NCI-H1092 treated with DMSO at 0.1 percent for 48 hours (cell line): ENCODE measurements around the gene MOB3B.

Experiments
- DNase-seq: peaks from one replicate; lab custom pipeline; 2025; lab: John Stamatoyannopoulos, UW

MOB3B gene

DNA sequence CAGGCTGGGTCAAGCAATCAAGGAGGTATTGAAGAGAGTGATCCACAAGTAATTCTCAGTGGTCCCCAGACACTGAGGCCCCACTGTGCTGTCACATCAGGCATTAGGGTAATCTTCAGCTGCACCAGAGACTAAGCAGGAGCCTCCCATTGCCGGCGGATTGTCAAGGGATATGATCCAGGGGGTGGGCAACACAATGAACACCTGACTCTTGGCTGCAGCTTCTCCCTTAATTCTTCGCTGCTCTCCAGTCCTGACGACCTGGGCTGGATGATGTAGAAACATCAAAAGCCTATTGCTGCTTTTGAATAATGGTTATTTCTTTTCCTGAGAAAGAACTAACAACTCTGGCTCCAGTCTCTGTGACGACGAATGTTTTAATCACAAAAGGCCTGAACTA lies 83.9 kb downstream of the MOB3B start:
- no peak for DNase-seq

DNA sequence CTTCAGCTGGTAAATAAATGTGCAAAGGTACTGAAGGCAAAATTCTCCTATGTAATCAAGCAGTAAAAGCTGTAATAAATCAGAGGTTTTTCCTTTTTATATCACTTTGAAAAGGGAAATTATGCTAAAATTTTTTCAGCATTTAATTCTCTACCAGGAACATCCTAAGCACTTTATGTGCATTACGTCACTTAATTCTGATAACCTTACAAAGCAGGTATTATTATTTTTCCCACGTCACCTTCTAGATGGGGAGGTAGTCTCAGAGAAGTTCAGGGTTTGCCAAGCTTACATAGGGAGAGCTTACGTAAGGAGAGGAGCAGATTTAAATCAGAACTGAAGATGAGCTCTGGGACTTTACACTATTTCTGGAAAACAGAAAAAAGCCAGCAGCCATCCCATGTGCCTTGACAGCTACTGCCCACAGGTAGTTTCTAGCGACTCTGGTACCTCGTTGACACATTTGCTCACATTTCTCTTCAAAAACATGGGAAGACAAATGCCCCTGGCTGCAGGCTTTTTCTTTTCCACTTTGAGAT lies 84.5 kb downstream of the MOB3B start:
- DNase-seq, result no peak

GRCh38 chr9:27442464-27442863 lies 87.2 kb downstream of the MOB3B start:
- DNase-seq, result no peak

GRCh38 chr9:27441741-27442070 lies 87.9 kb downstream of the MOB3B start:
- DNase-seq, result no peak

DNA sequence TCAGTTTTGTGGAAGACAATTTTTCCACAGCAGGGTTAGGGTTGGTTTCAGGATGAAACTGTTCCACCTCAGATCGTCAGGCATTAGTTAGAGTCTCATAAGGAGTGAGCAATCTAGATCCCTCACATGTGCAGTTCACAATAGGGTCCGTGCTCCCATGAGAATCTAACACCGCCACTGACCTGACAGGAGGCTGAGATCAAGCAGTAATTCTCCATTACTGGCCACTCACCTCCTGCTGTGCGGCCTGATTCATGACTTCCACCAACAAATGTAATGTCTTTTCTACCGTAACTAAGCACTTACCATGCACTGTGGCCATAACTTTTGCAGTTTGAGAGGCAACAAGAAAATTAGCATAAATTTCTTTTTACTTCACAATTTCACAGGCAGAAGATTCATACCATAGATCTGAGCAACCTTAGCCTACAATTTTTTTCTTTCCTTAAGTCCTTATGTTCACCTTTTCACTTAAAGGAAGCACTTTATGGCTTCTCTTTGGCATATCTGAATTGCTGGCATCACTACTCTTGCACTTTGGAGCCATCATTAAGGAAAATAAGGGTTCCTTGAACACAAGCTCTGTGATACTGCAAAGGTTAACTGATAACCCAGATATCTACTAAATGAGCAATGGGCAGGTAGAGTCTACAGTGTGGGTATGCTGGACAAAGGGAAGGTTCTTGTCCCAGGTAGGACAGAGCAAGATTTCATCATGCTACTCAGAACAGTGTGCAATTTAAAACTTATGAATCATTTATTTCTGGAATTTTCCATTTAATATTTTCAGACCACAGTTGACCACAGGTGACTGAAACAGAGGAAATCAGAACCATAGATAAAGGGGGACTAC lies 88.5 kb downstream of the MOB3B start:
- DNase-seq, result no peak

DNA sequence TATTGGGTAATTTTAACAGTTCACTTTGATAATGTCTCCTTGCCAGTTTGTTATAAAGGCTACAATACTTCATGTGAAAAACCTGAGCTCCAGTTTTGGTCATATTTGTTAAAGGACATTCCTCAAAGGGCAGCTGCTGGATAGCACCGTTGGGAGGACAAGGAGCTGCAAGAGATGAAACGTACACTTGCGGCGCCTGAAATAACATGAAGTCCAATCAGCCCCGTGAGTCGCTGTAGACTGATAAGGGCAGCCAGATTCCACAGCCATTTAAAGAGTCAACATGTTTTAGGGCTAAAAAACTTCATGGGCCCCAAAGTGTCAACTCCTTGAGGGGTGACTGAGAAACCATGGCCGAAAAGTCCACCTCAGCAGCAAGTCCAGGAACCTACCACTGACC lies 91.1 kb downstream of the MOB3B start:
- DNase-seq, result no peak

GRCh38 chr9:27437652-27438373 lies 91.8 kb downstream of the MOB3B start:
- DNase-seq, result peak; percentile 36

DNA sequence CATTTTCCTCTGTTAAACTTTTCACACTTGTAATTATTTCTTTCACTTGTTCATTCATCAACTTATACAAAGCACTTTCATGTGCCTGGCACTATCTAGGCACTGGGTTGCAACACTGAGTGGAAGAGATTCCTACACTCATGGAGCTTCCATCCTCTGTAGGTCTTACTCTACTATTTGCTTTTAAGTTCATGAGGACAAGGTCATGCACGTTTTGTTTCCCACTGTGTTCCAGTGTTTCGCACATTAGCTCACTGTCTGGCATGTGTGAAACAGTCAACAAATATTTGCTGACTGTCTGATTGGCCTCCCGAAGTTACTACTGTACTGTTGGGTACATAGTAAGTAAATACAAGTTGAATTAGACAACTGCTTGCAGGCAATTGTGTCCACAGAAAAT lies 93.4 kb downstream of the MOB3B start:
- DNase-seq, result peak; percentile 15

DNA sequence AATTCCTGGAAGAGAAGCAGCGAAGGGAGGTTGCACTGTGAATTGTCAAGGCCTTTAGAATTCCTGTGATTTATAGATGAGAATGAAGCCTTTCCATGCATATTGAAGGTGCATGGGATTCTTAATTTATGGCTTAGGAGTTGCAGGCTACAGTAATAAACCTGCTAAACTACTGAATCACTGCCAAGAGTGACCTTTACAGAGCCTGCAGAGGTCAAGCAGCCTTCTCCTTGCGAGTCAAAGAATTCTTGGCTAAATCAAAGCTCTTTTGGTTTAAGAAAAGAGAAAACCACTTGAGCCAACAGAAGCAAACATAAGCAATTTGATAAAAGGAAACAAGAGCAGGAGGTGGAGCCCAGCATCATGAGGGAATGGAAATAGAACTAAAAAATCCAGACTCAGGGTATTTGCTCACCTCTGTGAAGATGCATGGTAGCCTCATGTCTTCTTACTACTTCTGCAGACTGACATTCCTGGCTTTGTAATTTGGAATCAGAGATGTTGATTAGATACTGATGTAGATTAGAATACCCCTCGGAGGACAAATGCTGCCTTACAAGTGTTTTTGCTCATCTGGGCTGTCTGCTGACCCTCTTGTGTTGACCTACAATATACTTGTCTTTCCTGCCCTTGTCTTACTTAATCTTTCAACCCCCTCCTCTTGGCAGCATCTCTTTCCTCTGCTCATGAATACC lies 95.8 kb downstream of the MOB3B start:
- no peak for DNase-seq

DNA sequence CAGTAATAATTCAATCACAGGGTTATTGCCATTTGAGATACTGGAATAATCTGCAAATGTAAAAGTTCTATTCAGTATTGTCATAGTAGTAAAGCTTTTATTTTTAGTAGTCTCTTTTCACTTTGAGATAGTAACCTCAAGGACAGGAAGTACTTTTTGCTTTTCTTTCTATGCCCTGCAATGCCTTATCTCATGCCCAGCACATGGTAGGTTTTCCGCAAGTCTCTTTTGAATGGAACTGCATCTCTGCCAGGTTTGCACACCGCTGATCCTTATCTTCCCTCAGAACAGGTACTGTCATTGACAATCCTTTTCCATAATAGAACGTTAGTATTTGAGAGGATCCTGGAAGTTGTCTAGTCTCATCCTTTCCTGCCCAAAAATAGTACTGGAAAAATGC lies 97.3 kb downstream of the MOB3B start:
- DNase-seq, result no peak

DNA sequence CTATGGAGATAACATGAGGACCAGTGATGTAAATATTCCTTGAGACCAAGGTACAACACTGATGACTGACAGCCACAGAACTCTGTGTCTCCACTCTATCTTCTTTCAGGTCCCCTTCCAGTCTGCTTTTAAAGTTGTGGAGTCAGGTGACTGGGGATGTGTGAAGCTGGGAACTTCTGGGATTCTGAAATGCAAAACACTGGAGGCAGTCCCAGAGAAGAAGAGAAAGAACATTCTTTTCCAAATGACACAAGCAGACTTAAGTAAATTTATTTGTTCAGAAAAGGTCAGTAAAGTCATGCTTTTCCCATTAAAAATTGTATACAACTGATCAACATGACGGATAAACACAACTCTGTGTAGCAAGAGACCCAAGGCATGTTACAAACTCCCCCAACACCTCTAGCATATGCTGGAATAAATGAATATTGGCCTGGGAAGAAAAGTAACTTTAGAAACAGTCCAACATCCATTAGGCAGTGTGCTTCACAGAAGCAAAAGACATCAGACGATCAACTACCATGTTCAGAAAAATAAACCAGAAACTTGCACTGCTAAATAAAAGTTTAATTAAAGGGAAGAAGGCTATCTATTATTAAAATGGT lies 98.0 kb downstream of the MOB3B start:
- no peak for DNase-seq

- no peak for DNase-seq
Measured at GRCh38 chr9:27430750-27431535, 98.7 kb downstream of the MOB3B start.

DNA sequence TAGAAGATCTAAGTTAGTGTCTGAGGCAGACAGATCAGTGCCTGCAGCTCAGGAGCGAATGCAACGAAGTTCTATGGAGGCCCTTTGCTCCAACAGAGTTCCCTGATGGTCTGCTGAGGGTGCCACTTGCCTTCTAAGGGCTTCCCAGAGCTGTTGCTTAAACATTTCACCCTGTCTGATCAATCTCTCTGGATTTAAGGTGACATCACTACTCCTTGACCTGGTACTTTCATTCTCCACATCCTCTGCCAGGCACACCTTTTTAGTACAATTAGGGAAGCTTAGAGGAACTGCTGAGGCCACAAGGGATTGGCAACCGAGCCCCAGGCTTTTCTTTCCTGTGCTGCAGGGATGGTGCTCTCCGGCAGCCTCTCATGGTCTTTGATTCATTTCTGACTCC lies 99.7 kb downstream of the MOB3B start:
- DNase-seq, result no peak

- DNase-seq, result no peak
Measured at GRCh38 chr9:27429436-27429835, 100.2 kb downstream of the MOB3B start.

- DNase-seq, result no peak
Measured at GRCh38 chr9:27428551-27428950, 101.1 kb downstream of the MOB3B start.

GRCh38 chr9:27427272-27427643 lies 102.4 kb downstream of the MOB3B start:
- DNase-seq, result no peak

GRCh38 chr9:27426511-27427271 lies 102.9 kb downstream of the MOB3B start:
- DNase-seq, result peak; percentile 66

DNA sequence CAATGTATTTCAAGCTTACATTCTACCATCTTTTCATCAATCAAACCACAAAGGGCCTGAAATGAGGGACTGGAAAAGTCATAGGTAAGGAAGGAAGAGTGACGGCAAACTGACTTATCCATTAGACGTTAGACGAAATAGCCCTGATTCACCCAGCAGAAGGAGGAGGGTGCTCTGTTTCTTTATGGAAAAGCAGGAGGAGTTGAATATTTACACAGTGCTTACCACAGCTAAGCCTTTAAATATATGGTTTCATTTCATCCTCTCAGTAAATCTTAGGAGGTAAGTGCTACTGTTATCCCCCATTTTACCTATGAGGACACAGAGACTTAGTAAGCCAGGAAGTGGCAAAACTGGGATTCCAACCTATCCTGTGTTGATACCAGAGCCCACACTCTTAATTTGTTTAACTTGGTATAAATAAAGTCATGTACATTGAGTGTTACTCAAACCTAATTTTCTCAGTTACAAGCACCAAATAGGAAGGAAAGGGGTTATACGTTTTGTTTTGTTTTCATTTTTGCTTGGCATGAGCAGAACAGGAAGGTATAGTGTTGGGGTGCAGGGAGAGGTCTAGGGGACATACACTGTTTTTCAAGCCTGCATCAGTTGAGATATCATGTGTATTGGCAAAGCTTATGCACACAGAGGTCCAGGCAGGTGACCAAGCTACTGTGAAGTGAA lies 103.6 kb downstream of the MOB3B start:
- DNase-seq, result peak; percentile 44

GRCh38 chr9:27423915-27424710 lies 105.5 kb downstream of the MOB3B start:
- DNase-seq, result no peak
